Ishikawa (cell line): ENCODE results near the gene FAM219A.
A peak's percentile ranks its signal among the peaks of the same experiment; 100 is the strongest.

Source experiments
- CEBPB ChIP-seq: IDR thresholded peaks from 2 replicates; pipeline ENCODE4 v1.6.1; 2012
- CREB1 ChIP-seq: IDR thresholded peaks from 2 replicates; pipeline ENCODE4 v1.6.1; 2012; ENCODE audit warnings: low read depth
- EGR1 ChIP-seq: IDR thresholded peaks from 2 replicates; pipeline ENCODE4 v1.6.1; 2012
- EP300 ChIP-seq: IDR thresholded peaks from 2 replicates; pipeline ENCODE4 v1.6.1; 2012; ENCODE audit warnings: borderline replicate concordance
- FOXM1 ChIP-seq: IDR thresholded peaks from 2 replicates; pipeline ENCODE4 v1.6.1; 2012; ENCODE audit warnings: low read depth, borderline replicate concordance
- NFIC ChIP-seq: IDR thresholded peaks from 2 replicates; pipeline ENCODE4 v1.6.1; 2012
- RAD21 ChIP-seq: IDR thresholded peaks from 2 replicates; pipeline ENCODE4 v1.6.1; 2012; ENCODE audit warnings: low read depth
- TAF1 ChIP-seq: IDR thresholded peaks from 2 replicates; pipeline ENCODE4 v1.6.1; 2012; ENCODE audit warnings: low read depth, mild to moderate bottlenecking
- TCF12 ChIP-seq: IDR thresholded peaks from 2 replicates; pipeline ENCODE4 v1.6.1; 2012; ENCODE audit warnings: low read depth
- TEAD4 ChIP-seq: IDR thresholded peaks from 2 replicates; pipeline ENCODE4 v1.6.1; 2012
- YY1 ChIP-seq: IDR thresholded peaks from 2 replicates; pipeline ENCODE4 v1.6.1; 2012; ENCODE audit warnings: low read depth
- ZBTB7A ChIP-seq: IDR thresholded peaks from 2 replicates; pipeline ENCODE4 v1.6.1; 2012; ENCODE audit warnings: low read depth
- TF ChIP-seq, protein P1 (sequence below): IDR thresholded peaks from 2 replicates; pipeline ENCODE4 v1.6.1; 2012
- TF ChIP-seq, protein P2 (sequence below): IDR thresholded peaks from 2 replicates; pipeline ENCODE4 v1.6.1; 2012
- TF ChIP-seq, protein P3 (sequence below): IDR thresholded peaks from 2 replicates; pipeline ENCODE4 v1.6.1; 2012; ENCODE audit warnings: low read depth, mild to moderate bottlenecking

Gene FAM219A

DNA sequence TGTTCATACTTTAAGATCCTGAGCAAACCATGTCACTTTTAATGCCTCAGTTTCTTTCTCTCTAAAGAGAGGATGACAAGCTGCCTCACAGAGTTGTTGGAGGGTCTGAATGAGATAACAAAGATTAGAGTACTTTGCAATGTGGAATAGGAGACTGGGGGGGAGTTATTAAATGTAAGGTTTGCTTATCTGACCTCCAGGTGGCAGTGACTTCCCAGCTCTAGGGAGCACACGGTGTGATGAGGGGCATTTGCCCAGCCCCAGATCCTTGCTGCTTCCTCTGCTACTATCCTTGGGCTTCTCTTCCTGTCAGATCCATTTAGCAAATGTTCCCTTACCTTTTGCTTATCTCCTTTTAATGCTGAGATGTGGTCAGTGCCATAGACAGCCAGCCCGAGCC lies 33.7 kb upstream of the FAM219A start:
- peak; percentile 47 for TF ChIP-seq RAD21
- TF ChIP-seq ZBTB7A: no peak
- TF ChIP-seq, protein P1, sequence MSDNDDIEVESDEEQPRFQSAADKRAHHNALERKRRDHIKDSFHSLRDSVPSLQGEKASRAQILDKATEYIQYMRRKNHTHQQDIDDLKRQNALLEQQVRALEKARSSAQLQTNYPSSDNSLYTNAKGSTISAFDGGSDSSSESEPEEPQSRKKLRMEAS: no peak

DNA sequence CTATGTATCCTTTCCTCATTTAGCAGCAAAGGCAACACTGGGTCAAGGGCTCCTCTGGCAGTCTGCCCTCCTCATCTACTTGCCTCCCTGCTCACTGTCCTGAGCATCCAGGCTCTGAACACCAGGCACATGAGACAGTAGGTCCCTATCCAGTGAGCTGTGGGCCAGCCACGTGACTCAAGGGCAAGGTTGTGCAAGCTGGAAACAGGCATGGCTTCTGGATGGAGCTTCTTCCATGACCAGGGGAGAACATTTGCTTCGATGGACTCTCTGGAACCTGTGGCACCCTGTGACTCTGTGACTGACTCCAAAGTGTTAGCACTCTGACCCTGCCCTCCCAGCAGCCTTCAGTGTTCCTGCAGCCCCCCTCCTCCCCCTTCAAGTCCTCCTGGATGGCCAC lies 33.2 kb upstream of the FAM219A start:
- TF ChIP-seq, protein P2, sequence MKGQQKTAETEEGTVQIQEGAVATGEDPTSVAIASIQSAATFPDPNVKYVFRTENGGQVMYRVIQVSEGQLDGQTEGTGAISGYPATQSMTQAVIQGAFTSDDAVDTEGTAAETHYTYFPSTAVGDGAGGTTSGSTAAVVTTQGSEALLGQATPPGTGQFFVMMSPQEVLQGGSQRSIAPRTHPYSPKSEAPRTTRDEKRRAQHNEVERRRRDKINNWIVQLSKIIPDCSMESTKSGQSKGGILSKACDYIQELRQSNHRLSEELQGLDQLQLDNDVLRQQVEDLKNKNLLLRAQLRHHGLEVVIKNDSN: peak; percentile 51
- TF ChIP-seq NFIC (no peak), TCF12 (no peak)

- TF ChIP-seq TCF12: no peak
- TF ChIP-seq, protein P2: no peak
- TF ChIP-seq TEAD4: no peak
- TF ChIP-seq CEBPB: no peak
- no peak for TF ChIP-seq NFIC
- TF ChIP-seq, protein P1: no peak
- no peak for TF ChIP-seq EGR1
- TF ChIP-seq CREB1: no peak
- TF ChIP-seq TAF1: no peak
- no peak for TF ChIP-seq EP300
- TF ChIP-seq, protein P3, sequence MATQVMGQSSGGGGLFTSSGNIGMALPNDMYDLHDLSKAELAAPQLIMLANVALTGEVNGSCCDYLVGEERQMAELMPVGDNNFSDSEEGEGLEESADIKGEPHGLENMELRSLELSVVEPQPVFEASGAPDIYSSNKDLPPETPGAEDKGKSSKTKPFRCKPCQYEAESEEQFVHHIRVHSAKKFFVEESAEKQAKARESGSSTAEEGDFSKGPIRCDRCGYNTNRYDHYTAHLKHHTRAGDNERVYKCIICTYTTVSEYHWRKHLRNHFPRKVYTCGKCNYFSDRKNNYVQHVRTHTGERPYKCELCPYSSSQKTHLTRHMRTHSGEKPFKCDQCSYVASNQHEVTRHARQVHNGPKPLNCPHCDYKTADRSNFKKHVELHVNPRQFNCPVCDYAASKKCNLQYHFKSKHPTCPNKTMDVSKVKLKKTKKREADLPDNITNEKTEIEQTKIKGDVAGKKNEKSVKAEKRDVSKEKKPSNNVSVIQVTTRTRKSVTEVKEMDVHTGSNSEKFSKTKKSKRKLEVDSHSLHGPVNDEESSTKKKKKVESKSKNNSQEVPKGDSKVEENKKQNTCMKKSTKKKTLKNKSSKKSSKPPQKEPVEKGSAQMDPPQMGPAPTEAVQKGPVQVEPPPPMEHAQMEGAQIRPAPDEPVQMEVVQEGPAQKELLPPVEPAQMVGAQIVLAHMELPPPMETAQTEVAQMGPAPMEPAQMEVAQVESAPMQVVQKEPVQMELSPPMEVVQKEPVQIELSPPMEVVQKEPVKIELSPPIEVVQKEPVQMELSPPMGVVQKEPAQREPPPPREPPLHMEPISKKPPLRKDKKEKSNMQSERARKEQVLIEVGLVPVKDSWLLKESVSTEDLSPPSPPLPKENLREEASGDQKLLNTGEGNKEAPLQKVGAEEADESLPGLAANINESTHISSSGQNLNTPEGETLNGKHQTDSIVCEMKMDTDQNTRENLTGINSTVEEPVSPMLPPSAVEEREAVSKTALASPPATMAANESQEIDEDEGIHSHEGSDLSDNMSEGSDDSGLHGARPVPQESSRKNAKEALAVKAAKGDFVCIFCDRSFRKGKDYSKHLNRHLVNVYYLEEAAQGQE: no peak
- TF ChIP-seq FOXM1: no peak
- TF ChIP-seq RAD21: no peak
- TF ChIP-seq YY1: no peak
- TF ChIP-seq ZBTB7A: no peak
Measured at GRCh38 chr9:34490760-34491159, 32.4 kb upstream of the FAM219A start.

DNA sequence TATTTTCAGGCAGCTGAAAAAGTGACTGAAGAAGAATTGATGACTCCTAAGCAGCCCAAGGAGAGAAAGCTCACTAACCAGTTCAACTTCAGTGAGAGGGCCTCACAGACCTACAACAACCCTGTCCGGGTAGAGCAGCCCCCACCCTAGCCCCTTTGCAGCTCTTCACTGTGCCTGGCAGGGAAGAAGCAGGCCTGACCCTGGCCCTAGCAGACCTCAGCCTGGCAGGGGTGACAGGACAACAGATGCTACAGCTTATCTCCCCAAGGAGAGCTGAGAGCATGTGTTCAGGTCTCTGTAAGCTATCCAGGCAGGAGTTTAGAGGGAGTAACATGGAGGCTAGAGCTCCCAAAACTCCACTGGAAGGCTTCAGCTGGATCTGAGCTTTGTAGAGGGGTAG lies 32.0 kb upstream of the FAM219A start:
- TF ChIP-seq YY1 (no peak), NFIC (no peak), RAD21 (no peak), CEBPB (no peak), CREB1 (no peak), FOXM1 (no peak), EGR1 (no peak), TEAD4 (no peak), ZBTB7A (no peak)
- TF ChIP-seq, protein P3: no peak
- TF ChIP-seq, protein P1: no peak
- TF ChIP-seq, protein P2: no peak

- TF ChIP-seq EP300 (no peak), CREB1 (no peak), ZBTB7A (no peak), CEBPB (no peak), RAD21 (no peak), TEAD4 (no peak), TAF1 (no peak), YY1 (no peak), NFIC (no peak), EGR1 (no peak), FOXM1 (no peak), TCF12 (no peak)
- TF ChIP-seq, protein P2: no peak
- TF ChIP-seq, protein P3: no peak
- TF ChIP-seq, protein P1: no peak
Measured at GRCh38 chr9:34486572-34486971, 28.2 kb upstream of the FAM219A start.
